A549 (cell line): ENCODE data around the gene AIPL1.

Experiments
- CEBPB ChIP-seq, 2 experiments: fragments of >200 bp in 1 of 2; sonication (Bioruptor Twin) in 1 of 2; formaldehyde crosslinking in 1 of 2; IDR thresholded peaks; 2 replicates each; pipeline ENCODE4 v1.6.1; 2012 to 2016
- CHD4 ChIP-seq: fragments of 200-600 bp; sonication (generic); IDR thresholded peaks from 2 replicates; pipeline ENCODE4 v1.6.1; 2016; ENCODE audit warnings: antibody characterized with exemption, mild to moderate bottlenecking, borderline replicate concordance
- NFE2L2 ChIP-seq: fragments of 150-350 bp; conservative IDR thresholded peaks from 2 replicates; pipeline ENCODE4 v1.6.1; 2014; ENCODE audit warnings: low read length
- NR3C1 ChIP-seq: fragments of >200 bp; sonication (Bioruptor Twin); formaldehyde crosslinking; IDR thresholded peaks from 3 replicates; pipeline ENCODE4 v1.6.1; 2017
- POLR2A ChIP-seq: IDR thresholded peaks from 2 replicates; pipeline ENCODE4 v1.6.1; 2012; ENCODE audit warnings: mild to moderate bottlenecking, low read length
- TF ChIP-seq, protein P1 (sequence below): fragments of 450-650 bp; IDR thresholded peaks from 2 replicates; pipeline ENCODE4 v1.6.1; 2014; ENCODE audit warnings: antibody characterized with exemption
- TF ChIP-seq, protein P2 (sequence below): fragments of >200 bp; sonication (Bioruptor Twin); formaldehyde crosslinking; IDR thresholded peaks from 3 replicates; pipeline ENCODE4 v1.5.1; 2016
- TF ChIP-seq, protein P3 (sequence below): IDR thresholded peaks from 2 replicates; pipeline ENCODE4 v1.6.1; 2012

DNA sequence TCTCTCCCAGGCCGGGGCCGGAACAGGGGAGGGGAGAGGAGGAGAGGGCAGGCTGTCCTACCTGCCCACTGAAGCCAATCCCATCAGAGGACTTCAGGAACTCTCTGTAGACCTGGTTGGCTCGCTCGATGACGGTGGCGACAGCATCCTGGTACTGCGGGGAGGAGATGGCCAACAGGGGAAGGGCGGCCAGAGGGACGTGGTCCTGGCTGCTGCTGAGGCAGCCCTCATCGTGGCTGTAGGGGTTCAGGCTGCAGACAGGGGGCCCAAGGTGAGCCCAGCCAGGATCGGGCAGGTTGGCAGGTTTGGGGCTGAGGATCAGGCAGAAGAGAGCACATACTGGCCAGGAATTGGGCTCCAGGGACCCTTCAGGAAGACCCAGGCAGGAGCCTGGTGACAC is 43.6 kb upstream of the AIPL1 start:
- TF ChIP-seq, protein P1, sequence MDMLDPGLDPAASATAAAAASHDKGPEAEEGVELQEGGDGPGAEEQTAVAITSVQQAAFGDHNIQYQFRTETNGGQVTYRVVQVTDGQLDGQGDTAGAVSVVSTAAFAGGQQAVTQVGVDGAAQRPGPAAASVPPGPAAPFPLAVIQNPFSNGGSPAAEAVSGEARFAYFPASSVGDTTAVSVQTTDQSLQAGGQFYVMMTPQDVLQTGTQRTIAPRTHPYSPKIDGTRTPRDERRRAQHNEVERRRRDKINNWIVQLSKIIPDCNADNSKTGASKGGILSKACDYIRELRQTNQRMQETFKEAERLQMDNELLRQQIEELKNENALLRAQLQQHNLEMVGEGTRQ = no peak
- TF ChIP-seq NR3C1 = no peak
- TF ChIP-seq, protein P2, sequence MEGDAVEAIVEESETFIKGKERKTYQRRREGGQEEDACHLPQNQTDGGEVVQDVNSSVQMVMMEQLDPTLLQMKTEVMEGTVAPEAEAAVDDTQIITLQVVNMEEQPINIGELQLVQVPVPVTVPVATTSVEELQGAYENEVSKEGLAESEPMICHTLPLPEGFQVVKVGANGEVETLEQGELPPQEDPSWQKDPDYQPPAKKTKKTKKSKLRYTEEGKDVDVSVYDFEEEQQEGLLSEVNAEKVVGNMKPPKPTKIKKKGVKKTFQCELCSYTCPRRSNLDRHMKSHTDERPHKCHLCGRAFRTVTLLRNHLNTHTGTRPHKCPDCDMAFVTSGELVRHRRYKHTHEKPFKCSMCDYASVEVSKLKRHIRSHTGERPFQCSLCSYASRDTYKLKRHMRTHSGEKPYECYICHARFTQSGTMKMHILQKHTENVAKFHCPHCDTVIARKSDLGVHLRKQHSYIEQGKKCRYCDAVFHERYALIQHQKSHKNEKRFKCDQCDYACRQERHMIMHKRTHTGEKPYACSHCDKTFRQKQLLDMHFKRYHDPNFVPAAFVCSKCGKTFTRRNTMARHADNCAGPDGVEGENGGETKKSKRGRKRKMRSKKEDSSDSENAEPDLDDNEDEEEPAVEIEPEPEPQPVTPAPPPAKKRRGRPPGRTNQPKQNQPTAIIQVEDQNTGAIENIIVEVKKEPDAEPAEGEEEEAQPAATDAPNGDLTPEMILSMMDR = no peak
- TF ChIP-seq, protein P3, sequence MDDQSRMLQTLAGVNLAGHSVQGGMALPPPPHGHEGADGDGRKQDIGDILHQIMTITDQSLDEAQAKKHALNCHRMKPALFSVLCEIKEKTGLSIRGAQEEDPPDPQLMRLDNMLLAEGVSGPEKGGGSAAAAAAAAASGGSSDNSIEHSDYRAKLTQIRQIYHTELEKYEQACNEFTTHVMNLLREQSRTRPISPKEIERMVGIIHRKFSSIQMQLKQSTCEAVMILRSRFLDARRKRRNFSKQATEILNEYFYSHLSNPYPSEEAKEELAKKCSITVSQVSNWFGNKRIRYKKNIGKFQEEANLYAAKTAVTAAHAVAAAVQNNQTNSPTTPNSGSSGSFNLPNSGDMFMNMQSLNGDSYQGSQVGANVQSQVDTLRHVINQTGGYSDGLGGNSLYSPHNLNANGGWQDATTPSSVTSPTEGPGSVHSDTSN = no peak
- no peak for TF ChIP-seq POLR2A
- no peak for TF ChIP-seq CHD4
- TF ChIP-seq NFE2L2 = no peak
- TF ChIP-seq CEBPB (IDR thresholded peaks at IDR 0.05) = no peak
